HepG2 (cell line): ENCODE results near the gene KRTDAP. TPM values are rescaled to one million over a fixed set of nuclear protein-coding genes. Genes with fewer than 3 reads are reported as not detected.

Source experiments
- ATAC-seq: fragments of 200-7000 bp; cut with Tn5 transposase; 3 replicates; pipeline ENCODE4 v1.9.1; 2020; ENCODE audit warnings: mild to moderate bottlenecking, moderate library complexity
- BruUV-seq: library from RNA; stranded (reverse); fragments of 400-500 nt; replicated peaks from 2 replicates; lab custom pipeline; 2021; lab: Mats Ljungman, UMichigan
- CTCF ChIA-PET: fragments of 300-600 bp; formaldehyde crosslinking; extraction: SDS; loops from one replicate; lab custom pipeline; 2021; ENCODE audit warnings: low total read pairs, inconsistent platforms, low intra/inter-chr PET ratio; lab: Yijun Ruan, JAX
- POLR2A ChIA-PET: fragments of 350-600 bp; sonication (Branson Sonifier 250); formaldehyde crosslinking; loops from one replicate; lab custom pipeline; 2020; ENCODE audit warnings: antibody characterized with exemption, inconsistent platforms; lab: Yijun Ruan, JAX
- DNase-seq: peaks from one replicate; pipeline ENCODE4 v3.0.0-alpha.2; 2015; ENCODE audit warnings: low spot score
- FAIRE-seq: peaks from 3 replicates; lab custom pipeline; 2011; peaks lifted over from hg19 to GRCh38; lab: Jason Lieb, UNC
- H2AFZ ChIP-seq: one replicate; pipeline ENCODE4 v1.6.1; 2011; ENCODE audit warnings: low read length, inconsistent platforms
- H3K27ac ChIP-seq: fragments of 300-600 bp; 3 replicates; pipeline ENCODE4 v1.8.0; 2011; ENCODE audit warnings: mixed run types, mild to moderate bottlenecking, mixed read lengths, low read length, inconsistent platforms; ENCODE audit not compliant: insufficient read depth; ENCODE audit errors: extremely low read length
- H3K27me3 ChIP-seq, 2 experiments: fragments of 200-600 bp in 1 of 2; 2 replicates in 1 of 2; 3 replicates in 1 of 2; pipeline versions ENCODE4 v1.6.0 to v1.8.0; 2011; ENCODE audit warnings: low read length in 2 of 2, mild to moderate bottlenecking in 2 of 2, moderate library complexity in 2 of 2, inconsistent platforms in 1 of 2; ENCODE audit not compliant: insufficient read depth in 2 of 2, control insufficient read depth in 1 of 2
- H3K36me3 ChIP-seq, 2 experiments: fragments of 200-600 bp in 1 of 2; replicated peaks in 1 of 2; 2 replicates in 1 of 2; 3 replicates in 1 of 2; pipeline versions ENCODE4 v1.5.1 to v1.8.0; 2011; ENCODE audit warnings: low read length in 2 of 2, inconsistent platforms in 1 of 2; ENCODE audit not compliant: insufficient read depth in 2 of 2, control insufficient read depth in 1 of 2
- H3K4me1 ChIP-seq: 2 replicates; pipeline ENCODE4 v1.5.1; 2012; ENCODE audit warnings: low read length, inconsistent platforms; ENCODE audit not compliant: insufficient read depth
- H3K4me2 ChIP-seq: 2 replicates; pipeline ENCODE4 v1.6.0; 2011; ENCODE audit warnings: low read depth, low read length, inconsistent platforms
- H3K4me3 ChIP-seq, 3 experiments: fragments of 200-600 bp in 1 of 3; sonication (generic), shearing (Covaris generic) in 1 of 3; replicated peaks in 1 of 3; 2 replicates each; pipeline ENCODE4 v1.5.1; 2011 to 2016; ENCODE audit warnings: low read length in 3 of 3, inconsistent platforms in 2 of 3, low read depth in 2 of 3, mild to moderate bottlenecking in 2 of 3, control low read depth in 1 of 3, mixed read lengths in 1 of 3; ENCODE audit not compliant: insufficient read depth in 1 of 3
- H3K79me2 ChIP-seq: one replicate; pipeline ENCODE4 v1.6.1; 2011; ENCODE audit warnings: low read length, inconsistent platforms; ENCODE audit not compliant: insufficient read depth
- H3K9ac ChIP-seq: 2 replicates; pipeline ENCODE4 v1.6.0; 2011; ENCODE audit warnings: mild to moderate bottlenecking, low read depth, low read length, inconsistent platforms; ENCODE audit not compliant: insufficient read depth
- H3K9me3 ChIP-seq: 2 replicates; pipeline ENCODE4 v1.5.1; 2012; ENCODE audit warnings: mild to moderate bottlenecking, low read length
- H4K20me1 ChIP-seq: 2 replicates; pipeline ENCODE4 v1.6.0; 2011; ENCODE audit warnings: inconsistent platforms, mild to moderate bottlenecking, low read length, moderate library complexity; ENCODE audit not compliant: insufficient read depth
- ATF7 ChIP-seq, 2 experiments: fragments of 450-650 bp in 1 of 2; sonication (generic) in 1 of 2; formaldehyde crosslinking in 1 of 2; IDR thresholded peaks; 2 replicates each; pipeline versions ENCODE4 v1.4.0 to v1.6.1; 2016 to 2020; ENCODE audit warnings: antibody characterized with exemption in 1 of 2, mild to moderate bottlenecking in 1 of 2, missing genetic modification reagents in 1 of 2
- CHCHD3 ChIP-seq: sonication (generic); formaldehyde crosslinking; IDR thresholded peaks from 2 replicates; pipeline ENCODE4 v1.8.0; 2022; ENCODE audit warnings: mild to moderate bottlenecking, missing genetic modification reagents, moderate library complexity
- HNF4A ChIP-seq: sonication (generic); formaldehyde crosslinking; IDR thresholded peaks from 2 replicates; pipeline ENCODE4 v1.4.0; 2020; ENCODE audit warnings: missing genetic modification reagents
- KDM3A ChIP-seq: IDR thresholded peaks from 2 replicates; pipeline ENCODE4 v1.6.1; 2018; ENCODE audit warnings: low read depth, missing compliant biosample characterization
- SAP130 ChIP-seq: IDR thresholded peaks from 2 replicates; pipeline ENCODE4 v1.6.1; 2016; ENCODE audit warnings: low read depth
- XRCC5 ChIP-seq: fragments of 200-400 bp; formaldehyde crosslinking; optimal IDR thresholded peaks from 2 replicates; pipeline ENCODE3; 2017; ENCODE audit warnings: mild to moderate bottlenecking, low read length
- ZNF629 ChIP-seq: sonication (generic); formaldehyde crosslinking; conservative IDR thresholded peaks from 2 replicates; pipeline ENCODE4 v1.5.0; 2020; ENCODE audit warnings: missing genetic modification reagents
- WGBS: methylation state at CpG from one replicate; pipeline ENCODE4 v1.1.6; 2017; ENCODE audit warnings: low lambda C conversion rate; 5-methylcytosine and 5-hydroxymethylcytosine counted together
- in situ Hi-C: cut with HindIII; loops from 2 replicates; pipeline ENCODE4 v1.10.0; 2017; ENCODE audit warnings: low pct_unique_long_range_greater_than_20kb; ENCODE audit not compliant: extremely low pct_ligation_motif_present
- intact Hi-C: fragments of 100-400 bp; cut with micrococcal nuclease; formaldehyde crosslinking; loops from one replicate; pipeline ENCODE4 v1.10.0; 2022; ENCODE audit not compliant: unreplicated experiment
- polyA plus RNA-seq, 8 experiments: library from polyadenylated mRNA; depleted of rRNA in 3 of 8; stranded (reverse) in 7 of 8; unstranded in 1 of 8; fragments of >200 nt; fragmentation: Illumina TruSeq in 4 of 8; extraction: Trizol in 4 of 8; gene quantifications; 2 replicates each; pipeline versions ENCODE4 v1.2.1 to v1.2.3, GENCODE V29; 2011 to 2016; ENCODE audit warnings: low read depth in 4 of 8, missing spikeins in 1 of 8, mixed read lengths in 1 of 8; ENCODE audit not compliant: insufficient read depth in 1 of 8
- total RNA-seq, 5 experiments: library from RNA; depleted of rRNA; stranded (reverse); fragments of >200 nt; fragmentation: Illumina TruSeq; extraction: Trizol; gene quantifications; 2 replicates each; pipeline ENCODE4 v1.2.3, GENCODE V29; 2016; ENCODE audit warnings: low read depth in 1 of 5
- TF ChIP-seq, protein P1 (sequence below): sonication (generic); formaldehyde crosslinking; IDR thresholded peaks from 2 replicates; pipeline ENCODE4 v1.4.0; 2020; ENCODE audit warnings: missing genetic modification reagents, borderline replicate concordance

The KRTDAP gene
- total and polyA plus RNA-seq, 2 of the 13 experiments (the other 11 are each of a cell fraction or from before 2014, with no cell fraction given), result 0.86 to 1.5 TPM

DNA sequence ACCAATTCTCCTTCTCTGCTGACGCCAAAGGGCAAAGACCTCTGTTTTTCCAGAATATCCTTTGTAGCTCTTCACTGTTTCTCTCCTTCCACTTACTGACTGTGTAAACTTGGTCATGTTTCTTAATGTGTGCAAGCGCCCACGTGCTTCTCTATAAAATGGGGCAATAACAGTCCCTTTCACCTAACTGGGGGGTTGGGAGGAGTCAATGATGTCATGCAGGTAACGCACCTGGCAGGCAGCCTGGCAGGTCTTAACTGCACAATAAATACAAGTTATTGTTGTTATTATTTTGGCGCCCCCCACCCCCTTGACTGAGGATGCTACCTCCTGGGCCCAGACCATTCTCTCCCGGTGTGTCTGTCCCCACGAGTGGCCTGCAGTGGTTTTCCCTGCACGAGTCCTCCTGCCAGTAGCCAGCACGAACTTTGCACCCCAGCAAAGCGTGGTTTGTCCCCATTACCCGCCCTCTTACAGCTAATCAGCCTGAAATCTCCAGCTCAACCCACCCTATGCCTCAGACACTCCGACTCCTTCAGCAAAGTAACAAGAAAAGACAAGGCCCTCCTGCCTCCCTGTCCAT is 32.6 kb upstream of the KRTDAP start:
- BruUV-seq, result no TSS peak

DNA sequence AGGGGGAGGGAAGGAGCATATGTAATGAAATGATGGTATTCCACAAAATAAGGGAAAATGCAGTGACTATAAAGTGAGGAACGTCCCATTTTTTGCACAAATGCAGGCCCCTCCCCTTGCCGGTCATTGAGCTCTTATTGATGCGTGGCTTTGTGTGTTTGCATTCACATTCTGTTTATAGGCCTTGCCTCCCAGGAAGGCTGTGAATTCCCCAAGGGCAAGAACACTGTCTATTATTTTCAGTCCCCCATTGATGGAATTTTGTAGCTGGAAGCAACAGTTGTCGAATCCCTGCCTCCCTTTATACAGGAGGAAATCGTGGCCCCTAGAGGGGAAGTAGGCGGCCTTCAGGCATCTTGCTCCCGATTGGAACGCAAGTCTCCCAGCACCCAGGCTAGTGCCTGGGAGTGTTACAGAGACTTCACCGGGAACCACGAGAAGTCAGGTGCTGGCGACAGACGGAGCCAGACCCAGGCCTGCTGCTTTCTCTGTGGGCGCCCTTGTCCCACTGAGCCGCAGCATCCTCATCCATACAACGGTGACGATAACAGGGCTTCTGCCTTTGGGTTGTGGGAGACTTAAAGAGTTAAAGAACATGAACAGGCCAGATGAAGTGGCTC is 31.0 kb upstream of the KRTDAP start:
- no peak overlapping the region for H3K4me2 ChIP-seq
- CTCF ChIA-PET, result no interaction called here
- BruUV-seq, result no TSS peak
- FAIRE-seq, result no peak
- no peaks in the 10 kb centered on the region for H4K20me1 ChIP-seq
- POLR2A ChIA-PET, result no interaction called here
- no peaks in the 10 kb centered on the region for H3K9me3 ChIP-seq
- H3K79me2 ChIP-seq, result no peaks in the 10 kb centered on the region
- intact Hi-C loops, result no loop called here
- in situ Hi-C loops, result no loop called here
- H3K9ac ChIP-seq, result no peak overlapping the region
- TF ChIP-seq, protein P1, sequence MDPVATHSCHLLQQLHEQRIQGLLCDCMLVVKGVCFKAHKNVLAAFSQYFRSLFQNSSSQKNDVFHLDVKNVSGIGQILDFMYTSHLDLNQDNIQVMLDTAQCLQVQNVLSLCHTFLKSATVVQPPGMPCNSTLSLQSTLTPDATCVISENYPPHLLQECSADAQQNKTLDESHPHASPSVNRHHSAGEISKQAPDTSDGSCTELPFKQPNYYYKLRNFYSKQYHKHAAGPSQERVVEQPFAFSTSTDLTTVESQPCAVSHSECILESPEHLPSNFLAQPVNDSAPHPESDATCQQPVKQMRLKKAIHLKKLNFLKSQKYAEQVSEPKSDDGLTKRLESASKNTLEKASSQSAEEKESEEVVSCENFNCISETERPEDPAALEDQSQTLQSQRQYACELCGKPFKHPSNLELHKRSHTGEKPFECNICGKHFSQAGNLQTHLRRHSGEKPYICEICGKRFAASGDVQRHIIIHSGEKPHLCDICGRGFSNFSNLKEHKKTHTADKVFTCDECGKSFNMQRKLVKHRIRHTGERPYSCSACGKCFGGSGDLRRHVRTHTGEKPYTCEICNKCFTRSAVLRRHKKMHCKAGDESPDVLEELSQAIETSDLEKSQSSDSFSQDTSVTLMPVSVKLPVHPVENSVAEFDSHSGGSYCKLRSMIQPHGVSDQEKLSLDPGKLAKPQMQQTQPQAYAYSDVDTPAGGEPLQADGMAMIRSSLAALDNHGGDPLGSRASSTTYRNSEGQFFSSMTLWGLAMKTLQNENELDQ, result no peak
- TF ChIP-seq KDM3A (CRISPR knock-in tag) (no peak), XRCC5 (no peak)
- no peak for ATAC-seq
- DNase-seq, result no peak
- peaks cover 23% of the 10 kb centered on the region for H3K4me1 ChIP-seq
- H2AFZ ChIP-seq, result no peak overlapping the region
- no peak overlapping the region for H3K27ac ChIP-seq
- 57% methylated on average over 11 of the region's 16 CpGs for WGBS
- no peaks in the 10 kb centered on the region for H3K36me3 ChIP-seq
- peaks cover 3 to 32% of the 10 kb centered on the region in 2 experiments for H3K27me3 ChIP-seq
- no peak overlapping the region for H3K4me3 ChIP-seq

More for the DNA sequence above, 32.6 kb upstream of the KRTDAP start:
- DNase-seq, result no peak
- no peaks in the 10 kb centered on the region for H3K36me3 ChIP-seq
- H3K79me2 ChIP-seq, result no peaks in the 10 kb centered on the region
- ATAC-seq, result no peak
- intact Hi-C loops, result no loop called here
- peak overlapping the region; percentile 6 for H3K4me2 ChIP-seq
- CTCF ChIA-PET, result no interaction called here
- POLR2A ChIA-PET, result interaction anchor here (1.5 kb wide), 1 partner anchor 12 kb away, joined by 3 read pairs; no protein-coding TSS in a partner anchor
- H3K9me3 ChIP-seq, result no peaks in the 10 kb centered on the region
- H3K9ac ChIP-seq, result no peak overlapping the region
- in situ Hi-C loops, result no loop called here
- H4K20me1 ChIP-seq, result no peaks in the 10 kb centered on the region
- no peak overlapping the region for H3K27ac ChIP-seq
- peaks cover 23% of the 10 kb centered on the region for H3K4me1 ChIP-seq
- no peak overlapping the region for H3K4me3 ChIP-seq
- no peak for FAIRE-seq
- H3K27me3 ChIP-seq, result peaks cover 4 to 35% of the 10 kb centered on the region in 2 experiments
- TF ChIP-seq SAP130 (CRISPR knock-in tag), result no peak
- TF ChIP-seq ZNF629 (CRISPR knock-in tag), result 0 out of 2 replicates have a peak, but pooled peaks have one; percentile 14
- no peak for TF ChIP-seq CHCHD3 (CRISPR knock-in tag)
- peak; percentile 37; the same call in 1 of the 2 replicates for TF ChIP-seq ATF7 (IDR thresholded peaks at IDR 0.05)
- TF ChIP-seq ATF7 (CRISPR knock-in tag; IDR thresholded peaks at IDR 0.05), result no peak
- TF ChIP-seq HNF4A (CRISPR knock-in tag), result 0 out of 2 replicates have a peak, but pooled peaks have one; percentile 13
- 3% methylated on average over 11 of the region's 12 CpGs for WGBS
- H2AFZ ChIP-seq, result no peak overlapping the region
